ENCODE results near the gene CMTM7. TPM values are rescaled to one million over a fixed set of nuclear protein-coding genes. Genes with fewer than 3 reads are reported as not detected.
A peak's percentile ranks its signal among the peaks of the same experiment; 100 is the strongest.

Gene CMTM7
- total and polyA plus RNA-seq, 9 of the 15 experiments (the other 6 are each of a cell fraction or from before 2014, with no cell fraction given), result 0.03 to 1.6 (median 0.42) TPM; not detected in 4

DNA sequence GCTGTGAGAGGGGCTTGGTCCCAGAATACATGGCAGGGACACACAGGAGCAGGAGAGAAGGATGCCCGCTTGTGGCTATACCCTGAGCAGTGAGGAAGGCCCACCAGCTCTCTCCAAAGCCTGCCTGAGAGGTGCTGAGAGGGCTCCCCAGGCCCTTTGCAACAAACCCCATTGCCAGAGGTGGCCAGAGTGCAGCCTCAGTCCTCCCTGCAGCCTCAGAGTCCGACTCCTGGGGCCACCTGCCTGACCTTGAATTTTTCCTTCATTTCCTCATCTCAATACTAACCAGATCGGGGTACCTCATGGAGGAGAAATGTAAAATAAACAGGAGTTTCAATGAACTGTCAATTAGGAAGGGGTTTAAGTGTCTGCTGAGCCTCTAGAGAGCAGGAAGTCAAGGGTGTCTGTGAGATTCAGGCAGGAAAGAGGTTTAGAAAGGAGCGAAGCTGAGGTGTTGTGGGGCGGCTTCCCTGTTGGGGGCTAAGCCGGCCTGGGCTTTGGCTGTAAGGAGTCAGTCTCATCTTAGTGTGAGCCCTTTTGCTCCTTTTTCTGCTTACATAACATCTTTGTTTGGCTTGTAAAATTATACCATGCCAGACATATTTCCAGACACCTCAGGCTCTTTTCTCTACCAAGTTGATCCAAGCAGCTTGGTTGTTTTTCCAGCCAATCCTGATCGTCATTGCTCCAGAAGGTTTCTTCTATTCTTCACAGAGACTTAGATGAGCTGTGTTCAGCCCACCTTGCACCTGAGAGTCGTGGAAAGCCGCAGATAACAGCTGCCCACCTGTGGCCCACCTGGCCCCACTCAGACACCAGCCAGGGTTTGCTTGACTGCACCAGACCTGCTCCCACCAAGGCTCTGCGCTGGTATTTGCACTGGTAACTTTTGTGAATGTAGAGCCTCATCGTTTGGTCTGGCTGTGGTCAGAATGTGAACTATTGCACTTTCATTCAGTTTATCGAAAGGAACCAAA is 36.7 kb downstream of the CMTM7 start:
- Histone ChIP-seq H3K9me1 (ENCODE audit: control insufficient read depth, insufficient read depth, low read length) (no peaks in the 10 kb centered on the region), H3K27ac (ENCODE audit: extremely low read depth, low read depth, low read length) (no peak overlapping the region), H2AFZ (ENCODE audit: low read depth, low read length) (no peak overlapping the region), H3K9me3 (replicated peaks; ENCODE audit: control insufficient read depth, insufficient read depth, low read depth, low read length) (no peaks in the 10 kb centered on the region), H3K27me3 (ENCODE audit: control insufficient read depth in 2 of 2, insufficient read depth in 2 of 2, low read length in 2 of 2) (peaks cover 21 to 65% of the 10 kb centered on the region in 2 experiments), H3K4me3 (no peak overlapping the region), H4K20me1 (replicated peaks; ENCODE audit: control insufficient read depth, insufficient read depth, low read length) (no peaks in the 10 kb centered on the region), H3K36me3 (ENCODE audit: control insufficient read depth, insufficient read depth, low read length) (no peaks in the 10 kb centered on the region), H3K4me1 (replicated peaks in 1 of 2; ENCODE audit: control insufficient read depth in 2 of 2, insufficient read depth in 2 of 2, low read length in 2 of 2) (no peaks in the 10 kb centered on the region; a peak in 1 of 5 replicates), H3K4me2 (ENCODE audit: insufficient read depth, low read length) (no peak overlapping the region), H3K9ac (ENCODE audit: insufficient read depth in 1 of 2, low read depth in 2 of 2, low read length in 2 of 2) (no peak overlapping the region), H3K79me2 (ENCODE audit: control insufficient read depth, insufficient read depth, low read length) (no peaks in the 10 kb centered on the region)
- BruUV-seq (replicated peaks), result no TSS peak
- ChIA-PET POLR2A (interaction anchor here (0.6 kb wide), 1 partner anchor 9 kb away, joined by 3 read pairs; no protein-coding TSS in a partner anchor), CTCF (ENCODE audit: low intra/inter-chr PET ratio) (no interaction called here)
- FAIRE-seq (no peak), ATAC-seq (peak; percentile 39), DNase-seq (ENCODE audit: extremely low read depth in 1 of 4, low spot score in 3 of 4) (no peak)
- WGBS (ENCODE audit: insufficient coverage, low coverage, missing lambda C conversion rate), result 1% methylated on average over 12 of the region's 12 CpGs
- in situ Hi-C loops (cut with MboI), result no loop called here
- intact Hi-C loops (cut with micrococcal nuclease), result no loop called here
- TF ChIP-seq FOSL1 (tag; conservative IDR thresholded peaks at IDR 0.05) (no peak), CREB3 (tag; conservative IDR thresholded peaks at IDR 0.05; ENCODE audit: low read depth) (no peak), CTBP1 (IDR thresholded peaks at IDR 0.05; ENCODE audit: borderline replicate concordance) (no peak), ZNF592 (IDR thresholded peaks at IDR 0.05) (no peak), HIVEP1 (CRISPR knock-in tag; IDR thresholded peaks at IDR 0.05) (no peak), ZNF165 (CRISPR knock-in tag; IDR thresholded peaks at IDR 0.05; ENCODE audit: borderline replicate concordance) (no peak), BRD4 (IDR thresholded peaks at IDR 0.05) (no peak), ELF1 (tag; IDR thresholded peaks at IDR 0.05) (no peak), ZNF146 (CRISPR knock-in tag; IDR thresholded peaks at IDR 0.05; ENCODE audit: unreplicated experiment) (no peak)
- TF ChIP-seq, protein P1, sequence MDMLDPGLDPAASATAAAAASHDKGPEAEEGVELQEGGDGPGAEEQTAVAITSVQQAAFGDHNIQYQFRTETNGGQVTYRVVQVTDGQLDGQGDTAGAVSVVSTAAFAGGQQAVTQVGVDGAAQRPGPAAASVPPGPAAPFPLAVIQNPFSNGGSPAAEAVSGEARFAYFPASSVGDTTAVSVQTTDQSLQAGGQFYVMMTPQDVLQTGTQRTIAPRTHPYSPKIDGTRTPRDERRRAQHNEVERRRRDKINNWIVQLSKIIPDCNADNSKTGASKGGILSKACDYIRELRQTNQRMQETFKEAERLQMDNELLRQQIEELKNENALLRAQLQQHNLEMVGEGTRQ (CRISPR knock-in tag; IDR thresholded peaks at IDR 0.05), result no peak
- TF ChIP-seq, protein P2, sequence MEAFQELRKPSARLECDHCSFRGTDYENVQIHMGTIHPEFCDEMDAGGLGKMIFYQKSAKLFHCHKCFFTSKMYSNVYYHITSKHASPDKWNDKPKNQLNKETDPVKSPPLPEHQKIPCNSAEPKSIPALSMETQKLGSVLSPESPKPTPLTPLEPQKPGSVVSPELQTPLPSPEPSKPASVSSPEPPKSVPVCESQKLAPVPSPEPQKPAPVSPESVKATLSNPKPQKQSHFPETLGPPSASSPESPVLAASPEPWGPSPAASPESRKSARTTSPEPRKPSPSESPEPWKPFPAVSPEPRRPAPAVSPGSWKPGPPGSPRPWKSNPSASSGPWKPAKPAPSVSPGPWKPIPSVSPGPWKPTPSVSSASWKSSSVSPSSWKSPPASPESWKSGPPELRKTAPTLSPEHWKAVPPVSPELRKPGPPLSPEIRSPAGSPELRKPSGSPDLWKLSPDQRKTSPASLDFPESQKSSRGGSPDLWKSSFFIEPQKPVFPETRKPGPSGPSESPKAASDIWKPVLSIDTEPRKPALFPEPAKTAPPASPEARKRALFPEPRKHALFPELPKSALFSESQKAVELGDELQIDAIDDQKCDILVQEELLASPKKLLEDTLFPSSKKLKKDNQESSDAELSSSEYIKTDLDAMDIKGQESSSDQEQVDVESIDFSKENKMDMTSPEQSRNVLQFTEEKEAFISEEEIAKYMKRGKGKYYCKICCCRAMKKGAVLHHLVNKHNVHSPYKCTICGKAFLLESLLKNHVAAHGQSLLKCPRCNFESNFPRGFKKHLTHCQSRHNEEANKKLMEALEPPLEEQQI (IDR thresholded peaks at IDR 0.05), result no peak

Data from K562 (cell line).